IPS-15b (cell line): ENCODE measurements around the gene ERBB4.

Source experiments
- H3K27me3 ChIP-seq: one replicate; pipeline ENCODE4 v1.6.1; 2013; ENCODE audit warnings: low read length; ENCODE audit not compliant: control insufficient read depth, insufficient read depth
- H3K36me3 ChIP-seq: one replicate; pipeline ENCODE4 v1.6.1; 2013; ENCODE audit warnings: low read length; ENCODE audit not compliant: control insufficient read depth, insufficient read depth
- H3K4me1 ChIP-seq: one replicate; pipeline ENCODE4 v1.6.1; 2013; ENCODE audit warnings: mild to moderate bottlenecking, low read length; ENCODE audit not compliant: control insufficient read depth, insufficient read depth
- H3K4me3 ChIP-seq: one replicate; pipeline ENCODE4 v1.5.1; 2013; ENCODE audit warnings: low read depth, low read length
- H3K9ac ChIP-seq: one replicate; pipeline ENCODE4 v1.6.1; 2013; ENCODE audit warnings: low read depth, mild to moderate bottlenecking, low read length
- H3K9me3 ChIP-seq: one replicate; pipeline ENCODE4 v1.6.1; 2013; ENCODE audit warnings: mild to moderate bottlenecking, low read length; ENCODE audit not compliant: control insufficient read depth, insufficient read depth

Gene ERBB4

GRCh38 chr2:212423089-212423488, 115.5 kb downstream of the ERBB4 start:
- H3K9ac ChIP-seq, result no peak overlapping the region

GRCh38 chr2:212421556-212422334, 116.9 kb downstream of the ERBB4 start:
- H3K27me3 ChIP-seq, result no peaks in the 10 kb centered on the region
- H3K9ac ChIP-seq, result no peak overlapping the region
- no peaks in the 10 kb centered on the region for H3K36me3 ChIP-seq
- no peak overlapping the region for H3K4me3 ChIP-seq
- H3K4me1 ChIP-seq, result peaks cover 4% of the 10 kb centered on the region
- H3K9me3 ChIP-seq, result no peaks in the 10 kb centered on the region

More at GRCh38 chr2:212423089-212423488, 115.5 kb downstream of the ERBB4 start:
- H3K9me3 ChIP-seq, result no peaks in the 10 kb centered on the region
- H3K27me3 ChIP-seq, result no peaks in the 10 kb centered on the region
- H3K4me3 ChIP-seq, result no peak overlapping the region
- H3K36me3 ChIP-seq, result no peaks in the 10 kb centered on the region
- H3K4me1 ChIP-seq, result peaks cover 17% of the 10 kb centered on the region

- Histone ChIP-seq H3K27me3 (no peaks in the 10 kb centered on the region), H3K9ac (no peak overlapping the region), H3K36me3 (no peaks in the 10 kb centered on the region), H3K4me3 (no peak overlapping the region), H3K9me3 (no peaks in the 10 kb centered on the region), H3K4me1 (no peaks in the 10 kb centered on the region)
Observed at GRCh38 chr2:212416086-212416485, 122.5 kb downstream of the ERBB4 start.

- H3K36me3 ChIP-seq, result no peaks in the 10 kb centered on the region
- H3K27me3 ChIP-seq, result no peaks in the 10 kb centered on the region
- H3K9ac ChIP-seq, result no peak overlapping the region
- H3K9me3 ChIP-seq, result no peaks in the 10 kb centered on the region
- no peaks in the 10 kb centered on the region for H3K4me1 ChIP-seq
- H3K4me3 ChIP-seq, result no peak overlapping the region
Observed at GRCh38 chr2:212414767-212415211, 123.8 kb downstream of the ERBB4 start.

GRCh38 chr2:212409560-212409959, 129.0 kb downstream of the ERBB4 start:
- Histone ChIP-seq H3K4me3 (no peak overlapping the region), H3K36me3 (no peaks in the 10 kb centered on the region), H3K9ac (no peak overlapping the region), H3K27me3 (no peaks in the 10 kb centered on the region), H3K9me3 (no peaks in the 10 kb centered on the region), H3K4me1 (no peaks in the 10 kb centered on the region)

- Histone ChIP-seq H3K4me1 (no peaks in the 10 kb centered on the region), H3K9me3 (no peaks in the 10 kb centered on the region), H3K9ac (no peak overlapping the region), H3K27me3 (no peaks in the 10 kb centered on the region), H3K4me3 (no peak overlapping the region), H3K36me3 (no peaks in the 10 kb centered on the region)
Observed at GRCh38 chr2:212408524-212408923, 130.1 kb downstream of the ERBB4 start.

GRCh38 chr2:212406716-212407115, 131.9 kb downstream of the ERBB4 start:
- no peaks in the 10 kb centered on the region for H3K36me3 ChIP-seq
- H3K4me1 ChIP-seq, result no peaks in the 10 kb centered on the region
- H3K9me3 ChIP-seq, result no peaks in the 10 kb centered on the region
- H3K27me3 ChIP-seq, result no peaks in the 10 kb centered on the region
- H3K4me3 ChIP-seq, result no peak overlapping the region
- H3K9ac ChIP-seq, result no peak overlapping the region

GRCh38 chr2:212402316-212402715, 136.3 kb downstream of the ERBB4 start:
- Histone ChIP-seq H3K36me3 (no peaks in the 10 kb centered on the region), H3K9me3 (no peaks in the 10 kb centered on the region), H3K27me3 (no peaks in the 10 kb centered on the region), H3K9ac (no peak overlapping the region), H3K4me3 (no peak overlapping the region), H3K4me1 (peaks cover 6% of the 10 kb centered on the region)

- no peaks in the 10 kb centered on the region for H3K27me3 ChIP-seq
- H3K4me3 ChIP-seq, result no peak overlapping the region
- H3K4me1 ChIP-seq, result peaks cover 6% of the 10 kb centered on the region
- no peak overlapping the region for H3K9ac ChIP-seq
- H3K9me3 ChIP-seq, result no peaks in the 10 kb centered on the region
- H3K36me3 ChIP-seq, result no peaks in the 10 kb centered on the region
Observed at GRCh38 chr2:212398316-212398715, 140.3 kb downstream of the ERBB4 start.

- no peak overlapping the region for H3K4me3 ChIP-seq
- H3K9me3 ChIP-seq, result no peaks in the 10 kb centered on the region
- H3K36me3 ChIP-seq, result no peaks in the 10 kb centered on the region
- no peaks in the 10 kb centered on the region for H3K27me3 ChIP-seq
- no peak overlapping the region for H3K9ac ChIP-seq
- H3K4me1 ChIP-seq, result no peaks in the 10 kb centered on the region
Observed at GRCh38 chr2:212392544-212392943, 146.1 kb downstream of the ERBB4 start.

- Histone ChIP-seq H3K4me1 (no peaks in the 10 kb centered on the region), H3K36me3 (no peaks in the 10 kb centered on the region), H3K9ac (no peak overlapping the region), H3K4me3 (no peak overlapping the region), H3K27me3 (no peaks in the 10 kb centered on the region), H3K9me3 (no peaks in the 10 kb centered on the region)
Observed at GRCh38 chr2:212392043-212392442, 146.6 kb downstream of the ERBB4 start.

GRCh38 chr2:212387146-212387545, 151.5 kb downstream of the ERBB4 start:
- H3K4me1 ChIP-seq, result peaks cover 6% of the 10 kb centered on the region
- no peaks in the 10 kb centered on the region for H3K27me3 ChIP-seq
- H3K4me3 ChIP-seq, result no peak overlapping the region
- H3K36me3 ChIP-seq, result no peaks in the 10 kb centered on the region
- no peak overlapping the region for H3K9ac ChIP-seq
- no peaks in the 10 kb centered on the region for H3K9me3 ChIP-seq
